ENCODE data around the gene SLC17A6.

DNA sequence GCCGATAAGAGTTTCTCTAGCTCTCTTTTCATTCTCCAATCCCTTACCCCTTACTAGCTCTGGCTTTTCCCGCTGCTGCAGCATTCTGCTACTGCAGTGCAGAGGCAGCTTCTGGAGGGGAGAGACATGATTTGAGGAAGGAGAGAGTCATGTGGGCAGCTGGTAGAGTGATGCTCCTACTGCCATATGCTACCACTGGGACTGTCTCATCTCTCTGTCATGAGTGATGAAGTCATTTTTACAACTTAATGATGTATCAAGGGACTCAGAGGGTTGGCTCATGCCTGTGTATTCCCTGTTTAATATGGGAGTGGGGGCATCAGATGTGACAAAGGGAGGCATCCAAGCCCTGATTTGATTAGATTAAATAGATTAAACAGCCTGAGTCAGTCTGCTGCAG, 11.3 kb downstream of the SLC17A6 start:
- TF ChIP-seq, protein P1, sequence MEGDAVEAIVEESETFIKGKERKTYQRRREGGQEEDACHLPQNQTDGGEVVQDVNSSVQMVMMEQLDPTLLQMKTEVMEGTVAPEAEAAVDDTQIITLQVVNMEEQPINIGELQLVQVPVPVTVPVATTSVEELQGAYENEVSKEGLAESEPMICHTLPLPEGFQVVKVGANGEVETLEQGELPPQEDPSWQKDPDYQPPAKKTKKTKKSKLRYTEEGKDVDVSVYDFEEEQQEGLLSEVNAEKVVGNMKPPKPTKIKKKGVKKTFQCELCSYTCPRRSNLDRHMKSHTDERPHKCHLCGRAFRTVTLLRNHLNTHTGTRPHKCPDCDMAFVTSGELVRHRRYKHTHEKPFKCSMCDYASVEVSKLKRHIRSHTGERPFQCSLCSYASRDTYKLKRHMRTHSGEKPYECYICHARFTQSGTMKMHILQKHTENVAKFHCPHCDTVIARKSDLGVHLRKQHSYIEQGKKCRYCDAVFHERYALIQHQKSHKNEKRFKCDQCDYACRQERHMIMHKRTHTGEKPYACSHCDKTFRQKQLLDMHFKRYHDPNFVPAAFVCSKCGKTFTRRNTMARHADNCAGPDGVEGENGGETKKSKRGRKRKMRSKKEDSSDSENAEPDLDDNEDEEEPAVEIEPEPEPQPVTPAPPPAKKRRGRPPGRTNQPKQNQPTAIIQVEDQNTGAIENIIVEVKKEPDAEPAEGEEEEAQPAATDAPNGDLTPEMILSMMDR (IDR thresholded peaks at IDR 0.05), result no peak
- no peak for TF ChIP-seq POLR2A (IDR thresholded peaks at IDR 0.05)

Measured in suprapubic skin (tissue), 3 donors.